AG09319 (cell line): ENCODE results near the gene GALNT15.

Experiments
- DNase-seq: peaks from one replicate; pipeline ENCODE4 v3.0.0-alpha.2; 2010; ENCODE audit warnings: low read depth; ENCODE audit errors: extremely low read depth
- CTCF ChIP-seq: IDR thresholded peaks from 2 replicates; pipeline ENCODE4 v1.5.1; 2011; ENCODE audit warnings: low read depth, mild to moderate bottlenecking, inconsistent platforms, low read length, moderate library complexity

Gene GALNT15

GRCh38 chr3:16143861-16144447 is 30.5 kb upstream of the GALNT15 start:
- no peak for DNase-seq
- TF ChIP-seq CTCF = no peak

GRCh38 chr3:16145176-16145575 is 29.3 kb upstream of the GALNT15 start:
- no peak for DNase-seq
- TF ChIP-seq CTCF = no peak

GRCh38 chr3:16146015-16146730 is 28.3 kb upstream of the GALNT15 start:
- TF ChIP-seq CTCF = no peak
- DNase-seq = no peak

GRCh38 chr3:16147220-16147994 is 27.1 kb upstream of the GALNT15 start:
- TF ChIP-seq CTCF = no peak
- DNase-seq = no peak

DNA sequence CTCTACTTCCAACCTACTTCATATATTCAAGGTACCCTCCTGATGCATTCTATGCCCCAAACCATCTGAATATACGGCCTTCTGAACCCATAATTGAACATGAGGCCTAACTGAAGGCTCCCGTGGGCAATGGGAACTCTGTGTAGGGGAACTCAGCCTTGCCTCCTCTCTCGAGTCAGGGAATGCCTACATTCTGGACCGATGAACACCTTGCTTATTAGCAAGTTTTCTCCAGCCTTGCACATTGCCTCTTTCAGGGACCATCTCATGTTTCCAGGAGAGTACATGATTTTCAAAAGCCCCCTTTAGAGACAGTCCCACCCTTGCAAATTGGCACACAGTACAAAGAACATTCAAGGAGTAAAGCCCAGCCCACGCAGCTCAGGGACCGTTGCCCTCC is 26.3 kb upstream of the GALNT15 start:
- no peak for TF ChIP-seq CTCF
- no peak for DNase-seq

DNA sequence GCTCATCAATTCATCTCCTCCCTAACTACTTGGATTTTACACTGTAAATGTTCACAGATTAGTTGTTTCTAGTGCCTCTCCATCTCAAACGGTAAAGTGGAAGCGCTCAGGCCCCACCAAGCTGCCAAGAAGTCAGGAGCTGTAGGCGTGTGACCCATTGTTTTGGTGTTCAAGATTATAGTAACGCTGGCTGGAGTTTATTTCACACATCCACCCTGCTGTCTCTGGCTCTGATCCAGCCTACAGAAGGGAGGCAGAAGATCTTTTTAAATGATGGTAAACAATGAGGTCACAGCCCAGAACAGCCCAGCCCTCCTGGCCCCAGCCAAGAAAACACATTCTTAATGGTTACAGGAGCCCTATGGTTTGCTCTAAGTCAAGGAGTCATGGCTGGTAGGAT is 25.7 kb upstream of the GALNT15 start:
- no peak for TF ChIP-seq CTCF
- peak; percentile 73 for DNase-seq

DNA sequence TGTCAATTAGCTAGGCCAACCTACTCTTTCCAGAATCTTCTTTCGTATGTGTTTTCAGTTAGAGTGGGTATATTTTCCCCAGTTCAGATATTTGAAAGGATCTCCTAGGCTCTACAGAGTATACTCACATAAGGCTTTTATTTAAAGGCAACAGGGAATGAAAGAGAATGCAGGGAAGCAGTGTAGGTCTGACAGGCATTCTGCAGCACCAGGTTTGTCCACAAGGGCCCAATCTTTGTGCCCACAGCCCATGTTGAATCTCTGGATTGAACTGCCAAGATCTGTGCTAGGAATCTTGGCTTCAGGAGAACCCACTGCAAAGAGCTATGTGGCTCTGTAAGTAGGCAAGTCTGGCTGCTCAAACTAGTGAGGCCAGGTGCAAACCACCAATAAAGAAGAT is 24.2 kb upstream of the GALNT15 start:
- no peak for TF ChIP-seq CTCF
- DNase-seq = no peak
